ENCODE results near the gene ADGRD2. TPM values are rescaled to one million over a fixed set of nuclear protein-coding genes. Genes with fewer than 3 reads are reported as not detected.
A peak's percentile ranks its signal among the peaks of the same experiment; 100 is the strongest.

ADGRD2 gene
- total RNA-seq, 1 donor from 2014 or later: not detected

DNA sequence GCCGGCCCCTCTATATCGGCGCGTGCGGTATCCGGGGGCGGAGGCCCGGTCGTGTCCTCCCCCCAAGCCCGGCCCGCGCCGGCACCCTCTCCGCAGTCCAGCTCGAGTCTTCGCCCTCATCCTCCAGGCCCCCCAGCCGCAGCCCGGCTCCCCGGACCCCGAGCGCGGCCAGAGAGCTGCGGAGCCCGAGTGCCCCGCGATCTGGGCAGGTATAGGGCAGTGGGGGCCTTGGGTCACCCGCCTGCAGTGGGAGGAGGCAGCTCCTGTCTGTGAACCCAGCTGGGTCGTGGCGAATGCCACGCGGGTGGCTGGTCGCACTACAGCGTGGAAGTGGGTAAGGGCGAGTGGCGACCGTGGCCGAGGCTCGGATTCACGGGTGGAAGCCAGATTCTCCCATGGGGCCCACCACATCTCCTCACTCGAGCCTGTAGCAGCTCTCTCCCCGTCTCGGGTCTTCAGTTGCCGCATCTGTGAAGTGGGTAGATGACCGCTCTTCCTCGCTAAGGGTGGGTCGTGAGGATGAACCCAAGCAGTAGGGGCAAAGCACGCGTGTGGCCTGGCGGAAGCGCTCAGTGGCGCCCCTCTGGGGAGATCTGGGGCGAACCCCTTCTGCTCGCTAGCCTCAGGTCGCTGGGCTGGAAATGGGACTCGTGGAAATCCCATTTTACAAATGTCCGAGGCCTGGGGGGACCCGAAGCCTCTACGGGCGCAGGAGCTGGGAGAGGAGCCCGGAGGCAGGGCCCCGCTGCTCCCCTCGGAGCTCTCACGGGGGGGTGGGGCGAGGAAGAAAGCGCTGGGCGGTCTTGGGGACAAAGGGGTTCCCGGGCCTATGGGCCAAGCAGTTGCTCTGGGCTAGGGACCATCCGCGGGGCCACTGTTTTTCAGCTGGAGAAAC lies 55.0 kb downstream of the ADGRD2 start:
- Mint-ChIP-seq H3K27ac (ENCODE audit: unreplicated experiment) (no peak overlapping the region), H3K36me3 (ENCODE audit: unreplicated experiment) (no peaks in the 10 kb centered on the region), H3K4me1 (ENCODE audit: low read depth, unreplicated experiment) (peaks cover 3% of the 10 kb centered on the region), H3K4me3 (ENCODE audit: unreplicated experiment) (no peak overlapping the region), H3K9me3 (ENCODE audit: unreplicated experiment) (peaks cover 4% of the 10 kb centered on the region), H3K27me3 (ENCODE audit: unreplicated experiment) (peaks cover 18% of the 10 kb centered on the region)
- peak; percentile 19 for DNase-seq
- TF ChIP-seq, protein P1, sequence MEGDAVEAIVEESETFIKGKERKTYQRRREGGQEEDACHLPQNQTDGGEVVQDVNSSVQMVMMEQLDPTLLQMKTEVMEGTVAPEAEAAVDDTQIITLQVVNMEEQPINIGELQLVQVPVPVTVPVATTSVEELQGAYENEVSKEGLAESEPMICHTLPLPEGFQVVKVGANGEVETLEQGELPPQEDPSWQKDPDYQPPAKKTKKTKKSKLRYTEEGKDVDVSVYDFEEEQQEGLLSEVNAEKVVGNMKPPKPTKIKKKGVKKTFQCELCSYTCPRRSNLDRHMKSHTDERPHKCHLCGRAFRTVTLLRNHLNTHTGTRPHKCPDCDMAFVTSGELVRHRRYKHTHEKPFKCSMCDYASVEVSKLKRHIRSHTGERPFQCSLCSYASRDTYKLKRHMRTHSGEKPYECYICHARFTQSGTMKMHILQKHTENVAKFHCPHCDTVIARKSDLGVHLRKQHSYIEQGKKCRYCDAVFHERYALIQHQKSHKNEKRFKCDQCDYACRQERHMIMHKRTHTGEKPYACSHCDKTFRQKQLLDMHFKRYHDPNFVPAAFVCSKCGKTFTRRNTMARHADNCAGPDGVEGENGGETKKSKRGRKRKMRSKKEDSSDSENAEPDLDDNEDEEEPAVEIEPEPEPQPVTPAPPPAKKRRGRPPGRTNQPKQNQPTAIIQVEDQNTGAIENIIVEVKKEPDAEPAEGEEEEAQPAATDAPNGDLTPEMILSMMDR (IDR thresholded peaks at IDR 0.05; ENCODE audit: partially characterized antibody, unreplicated experiment): no peak

GRCh38 chr9:124505901-124506346 lies 55.7 kb downstream of the ADGRD2 start:
- Mint-ChIP-seq H3K27me3 (ENCODE audit: unreplicated experiment) (peaks cover 15% of the 10 kb centered on the region), H3K27ac (ENCODE audit: unreplicated experiment) (no peak overlapping the region), H3K36me3 (ENCODE audit: unreplicated experiment) (no peaks in the 10 kb centered on the region), H3K4me3 (ENCODE audit: unreplicated experiment) (no peak overlapping the region), H3K9me3 (ENCODE audit: unreplicated experiment) (peaks cover 4% of the 10 kb centered on the region), H3K4me1 (ENCODE audit: low read depth, unreplicated experiment) (peaks cover 3% of the 10 kb centered on the region)
- no peak for DNase-seq
- TF ChIP-seq, protein P1 (IDR thresholded peaks at IDR 0.05; ENCODE audit: partially characterized antibody, unreplicated experiment): no peak

GRCh38 chr9:124506433-124506832 lies 56.2 kb downstream of the ADGRD2 start:
- Mint-ChIP-seq H3K4me1 (ENCODE audit: low read depth, unreplicated experiment) (peaks cover 3% of the 10 kb centered on the region), H3K27ac (ENCODE audit: unreplicated experiment) (no peak overlapping the region), H3K27me3 (ENCODE audit: unreplicated experiment) (peaks cover 14% of the 10 kb centered on the region), H3K9me3 (ENCODE audit: unreplicated experiment) (peaks cover 4% of the 10 kb centered on the region), H3K36me3 (ENCODE audit: unreplicated experiment) (no peaks in the 10 kb centered on the region), H3K4me3 (ENCODE audit: unreplicated experiment) (no peak overlapping the region)
- no peak for DNase-seq
- TF ChIP-seq, protein P1 (IDR thresholded peaks at IDR 0.05; ENCODE audit: partially characterized antibody, unreplicated experiment): no peak

DNA sequence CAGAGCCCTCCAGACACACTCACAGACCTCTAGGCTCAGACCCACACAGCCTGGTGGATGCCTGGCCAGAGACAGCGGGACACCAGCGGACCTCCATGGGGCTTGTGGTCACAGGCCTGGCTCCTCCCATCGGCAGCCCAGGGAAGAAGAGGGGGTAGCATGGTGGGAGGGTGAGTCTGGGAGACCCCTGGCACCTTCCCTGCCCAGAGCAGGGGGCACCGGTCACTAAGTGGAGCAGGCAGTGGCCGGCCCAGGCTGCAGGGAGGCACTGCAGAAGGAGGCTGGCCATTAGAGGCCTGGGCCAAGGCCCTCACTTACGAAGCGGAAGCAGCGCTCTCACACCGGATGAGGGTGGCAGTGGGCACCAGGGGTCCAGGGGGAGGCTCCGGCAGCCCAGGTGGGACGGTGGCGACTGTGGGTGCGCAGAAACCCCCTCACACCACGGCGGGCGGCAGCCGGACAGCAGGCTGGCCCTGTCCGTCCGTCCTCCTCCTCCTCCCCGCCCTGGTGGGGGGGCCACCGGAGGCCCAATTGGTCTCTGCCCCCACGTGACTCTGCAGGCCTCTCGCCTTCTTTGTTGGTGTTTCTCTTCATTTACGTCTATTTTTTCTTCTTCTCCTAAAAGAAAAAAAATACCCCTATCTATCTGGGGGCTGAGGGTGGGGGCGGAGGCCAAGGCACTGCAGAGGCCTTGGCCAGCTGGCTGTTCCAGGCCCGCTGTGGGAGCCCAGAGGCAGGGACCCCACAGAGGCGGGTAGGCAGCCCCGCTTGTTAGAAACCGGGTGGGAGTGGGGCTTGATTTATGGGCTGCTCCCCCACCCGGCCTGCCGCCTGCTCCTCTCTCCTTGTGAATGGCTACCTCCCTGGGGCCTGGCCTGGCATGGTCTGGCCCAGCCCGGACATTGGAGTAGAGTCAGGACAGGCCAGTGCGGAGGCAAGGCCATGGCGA lies 57.0 kb downstream of the ADGRD2 start, which contains the start of gene NR5A1:
Gene NR5A1 (minus strand): TSS at position 469 of the 949 bp plus-strand sequence. CDS start 4,004 bp downstream, outside the sequence.
- Mint-ChIP-seq H3K27ac (ENCODE audit: unreplicated experiment) (no peak within 1 kb of the TSS), H3K36me3 (ENCODE audit: unreplicated experiment) (no peaks in the 10 kb centered on the region), H3K4me1 (ENCODE audit: low read depth, unreplicated experiment) (peaks cover 3% of the 10 kb centered on the region), H3K27me3 (ENCODE audit: unreplicated experiment) (peaks cover 13% of the 10 kb centered on the region), H3K4me3 (ENCODE audit: unreplicated experiment) (no peak within 1 kb of the TSS), H3K9me3 (ENCODE audit: unreplicated experiment) (peaks cover 4% of the 10 kb centered on the region)
- DNase-seq: no peak
- TF ChIP-seq, protein P1 (IDR thresholded peaks at IDR 0.05; ENCODE audit: partially characterized antibody, unreplicated experiment): no peak

Measured in glutamatergic neuron (in vitro differentiated cells).